PC-9 (cell line): ENCODE results near the gene NR3C1. TPM values are rescaled to one million over a fixed set of nuclear protein-coding genes. Genes with fewer than 3 reads are reported as not detected.

ENCODE experiments used
- BruUV-seq: library from RNA; stranded (reverse); fragments of 400-500 nt; replicated peaks from 2 replicates; lab custom pipeline; 2021; lab: Mats Ljungman, UMichigan
- CTCF ChIA-PET: fragments of 300-600 bp; sonication (Branson Sonifier 250); formaldehyde crosslinking; loops from one replicate; lab custom pipeline; 2022; ENCODE audit warnings: antibody characterized with exemption; lab: Charles Lee
- POLR2A ChIA-PET: fragments of 300-600 bp; sonication (Branson Sonifier 250); formaldehyde crosslinking; loops from one replicate; lab custom pipeline; 2022; ENCODE audit warnings: antibody characterized with exemption; ENCODE audit not compliant: unreplicated experiment; lab: Charles Lee
- DNase-seq, 2 experiments: peaks; one replicate each; pipeline versions ENCODE4 v3.0.0 to v3.0.0-alpha.2; 2015 to 2022; ENCODE audit warnings: mixed read lengths in 1 of 2
- H2AFZ ChIP-seq: fragments of 200-600 bp; sonication (generic); 2 replicates; pipeline ENCODE4 v1.8.1; 2017; ENCODE audit warnings: antibody characterized with exemption
- H3F3A ChIP-seq: fragments of 200-600 bp; sonication (generic); 2 replicates; pipeline ENCODE4 v1.8.1; 2017; ENCODE audit warnings: antibody characterized with exemption, mild to moderate bottlenecking, low read depth; ENCODE audit not compliant: insufficient read depth
- H3K27ac ChIP-seq: fragments of 200-600 bp; sonication (generic); 2 replicates; pipeline ENCODE4 v1.6.1; 2016; ENCODE audit warnings: mixed run types
- H3K27me3 ChIP-seq: fragments of 200-600 bp; sonication (generic); 2 replicates; pipeline ENCODE4 v1.6.1; 2016; ENCODE audit warnings: low read depth, mixed run types; ENCODE audit not compliant: insufficient read depth
- H3K36me3 ChIP-seq: fragments of 200-600 bp; sonication (generic); 2 replicates; pipeline ENCODE4 v1.6.1; 2016; ENCODE audit warnings: low read depth, mixed run types
- H3K4me1 ChIP-seq: fragments of 200-600 bp; sonication (generic); replicated peaks from 2 replicates; pipeline ENCODE4 v1.6.1; 2016; ENCODE audit warnings: mixed run types; ENCODE audit not compliant: insufficient read depth
- H3K4me2 ChIP-seq: fragments of 200-600 bp; sonication (generic); 2 replicates; pipeline ENCODE4 v1.6.1; 2017; ENCODE audit warnings: mixed run types
- H3K4me3 ChIP-seq: fragments of 200-600 bp; sonication (generic); 2 replicates; pipeline ENCODE4 v1.6.1; 2016; ENCODE audit warnings: mixed run types
- H3K79me2 ChIP-seq: fragments of 200-600 bp; sonication (generic); 2 replicates; pipeline ENCODE4 v1.6.1; 2017; ENCODE audit warnings: low read depth, mixed run types
- H3K9me2 ChIP-seq: fragments of 200-600 bp; sonication (generic); 2 replicates; pipeline ENCODE4 v1.8.1; 2017; ENCODE audit warnings: mild to moderate bottlenecking; ENCODE audit not compliant: insufficient read depth
- H3K9me3 ChIP-seq: fragments of 200-600 bp; sonication (generic); 2 replicates; pipeline ENCODE4 v1.8.1; 2016; ENCODE audit warnings: low read depth; ENCODE audit not compliant: insufficient read depth
- H4K20me1 ChIP-seq: fragments of 200-600 bp; sonication (generic); 2 replicates; pipeline ENCODE4 v1.8.1; 2017; ENCODE audit not compliant: insufficient read depth
- EZH2 ChIP-seq: fragments of 200-600 bp; sonication (generic); IDR thresholded peaks from 2 replicates; pipeline ENCODE4 v1.8.0; 2017; ENCODE audit warnings: antibody characterized with exemption, low read depth
- intact Hi-C: fragments of 100-400 bp; cut with micrococcal nuclease; formaldehyde crosslinking; loops from one replicate; pipeline ENCODE4 v1.10.0; 2022; ENCODE audit not compliant: unreplicated experiment
- total RNA-seq: library from RNA; stranded (reverse); gene quantifications from 2 replicates; pipeline ENCODE4 v1.2.3, GENCODE V29; 2021
- TF ChIP-seq, protein P1 (sequence below): fragments of 200-600 bp; sonication (generic); conservative IDR thresholded peaks from 2 replicates; pipeline ENCODE4 v1.6.1; 2017; ENCODE audit warnings: mixed run types, antibody characterized with exemption, mild to moderate bottlenecking, moderate library complexity

NR3C1 gene
- total RNA-seq, 1 experiment from 2014 or later, result 52.8 TPM

DNA sequence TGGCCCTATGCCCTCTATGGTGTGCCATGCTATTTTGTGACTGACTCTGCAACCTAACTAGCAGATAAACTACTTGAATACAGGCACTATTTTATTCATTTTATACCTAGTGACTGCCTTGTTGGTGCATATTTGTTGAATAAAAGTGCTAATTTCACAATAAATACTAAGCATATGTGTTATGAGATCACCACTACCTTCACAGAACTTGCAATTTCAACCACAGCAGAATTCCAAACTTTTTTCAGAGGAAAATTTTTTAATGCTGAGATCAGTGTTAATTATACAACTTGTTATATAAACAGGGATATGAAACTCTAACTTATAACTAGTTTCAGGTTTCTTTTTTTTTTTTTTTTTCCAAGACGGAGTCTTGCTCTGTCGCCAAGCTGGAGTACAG lies 94.8 kb downstream of the NR3C1 start:
- Histone ChIP-seq H2AFZ (no peak overlapping the region), H3K9me2 (no peaks in the 10 kb centered on the region), H3K36me3 (0 out of 2 replicates have a peak, but pooled peaks cover 30% of the 10 kb centered on the region), H4K20me1 (no peaks in the 10 kb centered on the region), H3K4me2 (no peak overlapping the region), H3K4me3 (no peak overlapping the region), H3K79me2 (no peaks in the 10 kb centered on the region), H3K4me1 (peaks cover 38% of the 10 kb centered on the region), H3K27me3 (no peaks in the 10 kb centered on the region), H3K27ac (no peak overlapping the region), H3K9me3 (no peaks in the 10 kb centered on the region; the same call in 1 of the 2 replicates), H3F3A (peaks cover 18% of the 10 kb centered on the region)
- intact Hi-C loops, result no loop called here
- CTCF ChIA-PET, result no interaction called here
- BruUV-seq, result no TSS peak
- TF ChIP-seq, protein P1, sequence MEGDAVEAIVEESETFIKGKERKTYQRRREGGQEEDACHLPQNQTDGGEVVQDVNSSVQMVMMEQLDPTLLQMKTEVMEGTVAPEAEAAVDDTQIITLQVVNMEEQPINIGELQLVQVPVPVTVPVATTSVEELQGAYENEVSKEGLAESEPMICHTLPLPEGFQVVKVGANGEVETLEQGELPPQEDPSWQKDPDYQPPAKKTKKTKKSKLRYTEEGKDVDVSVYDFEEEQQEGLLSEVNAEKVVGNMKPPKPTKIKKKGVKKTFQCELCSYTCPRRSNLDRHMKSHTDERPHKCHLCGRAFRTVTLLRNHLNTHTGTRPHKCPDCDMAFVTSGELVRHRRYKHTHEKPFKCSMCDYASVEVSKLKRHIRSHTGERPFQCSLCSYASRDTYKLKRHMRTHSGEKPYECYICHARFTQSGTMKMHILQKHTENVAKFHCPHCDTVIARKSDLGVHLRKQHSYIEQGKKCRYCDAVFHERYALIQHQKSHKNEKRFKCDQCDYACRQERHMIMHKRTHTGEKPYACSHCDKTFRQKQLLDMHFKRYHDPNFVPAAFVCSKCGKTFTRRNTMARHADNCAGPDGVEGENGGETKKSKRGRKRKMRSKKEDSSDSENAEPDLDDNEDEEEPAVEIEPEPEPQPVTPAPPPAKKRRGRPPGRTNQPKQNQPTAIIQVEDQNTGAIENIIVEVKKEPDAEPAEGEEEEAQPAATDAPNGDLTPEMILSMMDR, result no peak
- no peak for TF ChIP-seq EZH2
- POLR2A ChIA-PET, result no interaction called here
- no peak for DNase-seq

DNA sequence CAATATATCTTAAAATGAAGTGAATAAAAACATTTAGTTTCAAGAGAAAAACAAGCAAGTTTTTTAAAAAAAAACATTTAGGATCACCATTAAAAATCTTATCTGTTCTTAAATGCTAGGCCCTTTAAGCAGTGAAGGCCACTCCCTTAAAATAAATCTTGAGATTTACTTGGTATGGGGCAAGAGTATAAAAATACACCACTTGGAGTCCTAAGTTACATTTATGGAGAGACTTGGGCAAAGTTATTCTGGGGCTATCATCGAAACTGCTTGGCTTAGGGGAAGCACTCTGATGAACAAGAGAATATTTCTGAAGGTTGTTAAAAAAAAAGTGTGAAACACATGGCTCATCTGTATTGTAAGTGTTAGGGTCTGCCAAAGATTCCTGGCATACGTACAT lies 97.4 kb downstream of the NR3C1 start:
- Histone ChIP-seq H3K27ac (no peak overlapping the region), H3K9me2 (no peaks in the 10 kb centered on the region), H3K4me1 (peaks cover 17% of the 10 kb centered on the region; the same call in 1 of the 2 replicates), H3K9me3 (no peaks in the 10 kb centered on the region), H3K4me2 (no peak overlapping the region), H3K27me3 (no peaks in the 10 kb centered on the region), H2AFZ (no peak overlapping the region), H3K4me3 (no peak overlapping the region), H3F3A (peaks cover 1% of the 10 kb centered on the region; the same call in 1 of the 2 replicates), H4K20me1 (no peaks in the 10 kb centered on the region), H3K36me3 (0 out of 2 replicates have a peak, but pooled peaks cover 21% of the 10 kb centered on the region), H3K79me2 (no peaks in the 10 kb centered on the region)
- intact Hi-C loops, result no loop called here
- no peak for TF ChIP-seq EZH2
- TF ChIP-seq, protein P1, result no peak
- no TSS peak for BruUV-seq
- CTCF ChIA-PET, result interaction anchor here (0.7 kb wide), 1 partner anchor 90 kb away, joined by 3 read pairs; no protein-coding TSS in a partner anchor
- POLR2A ChIA-PET, result no interaction called here
- DNase-seq, result no peak

DNA sequence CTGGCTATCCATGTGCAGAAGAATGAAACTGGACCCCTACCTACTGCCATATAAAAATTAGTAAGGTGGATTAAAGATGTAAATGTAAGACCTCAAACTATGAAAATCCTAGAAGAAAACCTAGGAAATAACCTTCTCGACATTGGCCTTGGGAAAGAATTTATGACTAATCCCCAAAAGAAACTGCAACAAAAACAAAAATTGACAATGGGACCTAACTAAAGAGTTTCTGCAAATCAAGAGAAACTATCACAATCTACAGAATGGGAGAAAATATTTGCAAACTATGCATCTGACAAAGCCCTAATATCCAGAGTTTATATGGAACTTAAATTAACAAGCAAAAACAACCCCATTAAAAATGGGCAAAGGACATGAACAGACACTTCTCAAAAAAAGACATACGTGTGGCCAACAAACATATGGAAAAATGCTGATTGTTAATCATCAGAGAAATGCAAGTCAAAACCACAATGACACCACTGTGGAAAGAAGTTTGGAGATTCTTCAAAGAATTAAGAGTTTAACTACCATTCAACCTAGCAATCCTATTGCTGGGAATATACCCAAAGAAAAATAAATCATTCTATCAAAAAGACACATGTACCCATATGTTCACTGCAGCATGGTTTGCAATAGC lies 98.5 kb downstream of the NR3C1 start:
- no peaks in the 10 kb centered on the region for H3F3A ChIP-seq
- intact Hi-C loops, result no loop called here
- no peaks in the 10 kb centered on the region for H3K27me3 ChIP-seq
- no peak overlapping the region for H3K4me3 ChIP-seq
- CTCF ChIA-PET, result no interaction called here
- H3K9me2 ChIP-seq, result no peaks in the 10 kb centered on the region
- POLR2A ChIA-PET, result no interaction called here
- H2AFZ ChIP-seq, result no peak overlapping the region
- no peaks in the 10 kb centered on the region for H3K79me2 ChIP-seq
- no TSS peak for BruUV-seq
- TF ChIP-seq EZH2, result no peak
- TF ChIP-seq, protein P1, result no peak
- no peak for DNase-seq
- no peak overlapping the region for H3K27ac ChIP-seq
- H3K4me2 ChIP-seq, result no peak overlapping the region
- H3K36me3 ChIP-seq, result 0 out of 2 replicates have a peak, but pooled peaks cover 17% of the 10 kb centered on the region
- no peaks in the 10 kb centered on the region for H3K9me3 ChIP-seq
- H3K4me1 ChIP-seq, result peaks cover 8% of the 10 kb centered on the region; the same call in 1 of the 2 replicates
- H4K20me1 ChIP-seq, result no peaks in the 10 kb centered on the region
